Endodermal cell (in vitro differentiated cells): ENCODE measurements around the gene COP1. TPM values are rescaled to one million over a fixed set of nuclear protein-coding genes. Genes with fewer than 3 reads are reported as not detected.
A peak's percentile ranks its signal among the peaks of the same experiment; 100 is the strongest.

Experiments used
- DNase-seq: peaks from one replicate; pipeline ENCODE4 v3.0.0-alpha.2; 2017
- H3K27ac ChIP-seq: 2 replicates; pipeline ENCODE4 v1.5.1; 2013; ENCODE audit warnings: mild to moderate bottlenecking, low read depth, low read length, moderate library complexity
- H3K27me3 ChIP-seq: 2 replicates; pipeline ENCODE4 v1.6.1; 2013; ENCODE audit warnings: mild to moderate bottlenecking, low read length, moderate library complexity; ENCODE audit not compliant: insufficient read depth, control insufficient read depth, poor library complexity, severe bottlenecking
- H3K36me3 ChIP-seq: 2 replicates; pipeline ENCODE4 v1.7.0; 2013; ENCODE audit warnings: mild to moderate bottlenecking, low read length, moderate library complexity; ENCODE audit not compliant: control insufficient read depth, insufficient read depth
- H3K4me1 ChIP-seq: one replicate; pipeline ENCODE4 v1.7.0; 2013; ENCODE audit warnings: low read length; ENCODE audit not compliant: control insufficient read depth, insufficient read depth
- H3K4me3 ChIP-seq: 2 replicates; pipeline ENCODE4 v1.5.1; 2013; ENCODE audit warnings: mild to moderate bottlenecking, low read length, moderate library complexity
- H3K9ac ChIP-seq: 2 replicates; pipeline ENCODE4 v1.6.1; 2013; ENCODE audit warnings: mild to moderate bottlenecking, low read length, moderate library complexity; ENCODE audit not compliant: poor library complexity, severe bottlenecking; ENCODE audit errors: extremely low read depth
- H3K9me3 ChIP-seq: 2 replicates; pipeline ENCODE4 v1.6.1; 2013; ENCODE audit warnings: mild to moderate bottlenecking, low read length, moderate library complexity; ENCODE audit not compliant: control insufficient read depth
- H3K27ac Mint-ChIP-seq: 2 replicates; pipeline ENCODE4 v1.8.0; 2020; ENCODE audit warnings: mixed read lengths
- H3K27me3 Mint-ChIP-seq: 2 replicates; pipeline ENCODE4 v1.8.0; 2021; ENCODE audit warnings: mild to moderate bottlenecking, mixed read lengths; ENCODE audit not compliant: insufficient read depth
- H3K36me3 Mint-ChIP-seq: 2 replicates; pipeline ENCODE4 v1.8.0; 2020; ENCODE audit warnings: low read depth, mixed read lengths
- H3K4me1 Mint-ChIP-seq: 2 replicates; pipeline ENCODE4 v1.8.0; 2020; ENCODE audit warnings: mixed read lengths
- H3K4me3 Mint-ChIP-seq: 2 replicates; pipeline ENCODE4 v1.8.0; 2020; ENCODE audit warnings: mild to moderate bottlenecking, moderate library complexity, mixed read lengths
- H3K9me3 Mint-ChIP-seq: 2 replicates; pipeline ENCODE4 v1.8.0; 2020; ENCODE audit warnings: mild to moderate bottlenecking, mixed read lengths
- CTCF ChIP-seq: fragments of 200-600 bp; sonication (generic); conservative IDR thresholded peaks from 2 replicates; pipeline ENCODE4 v1.5.0; 2021; ENCODE audit warnings: antibody characterized with exemption, mild to moderate bottlenecking
- WGBS, 2 experiments: methylation state at CpG; one replicate each; pipeline versions ENCODE4 v1.1.5 to v1.1.7; 2013; ENCODE audit warnings: missing lambda C conversion rate in 2 of 2, mixed read lengths in 1 of 2; ENCODE audit not compliant: insufficient coverage in 1 of 2, insufficient read length in 1 of 2; 5-methylcytosine and 5-hydroxymethylcytosine counted together
- total RNA-seq, 2 donors: library from RNA; stranded (reverse); fragmentation: NEBNext Ultra II Directional in 1 of 2; extraction: Animal tissue kit (Norgen Biotek cat#: 25700) in 1 of 2; gene quantifications; 2 replicates in 1 of 2; 3 replicates in 1 of 2; pipeline ENCODE4 v1.2.1, GENCODE V29; 2021

The COP1 gene
- total RNA-seq, 2 donors from 2014 or later, result 70.1 to 70.6 TPM

GRCh38 chr1:175981128-175981527 is 226.0 kb downstream of the COP1 start:
- no peaks in the 10 kb centered on the region for H3K4me1 ChIP-seq
- peaks cover 58% of the 10 kb centered on the region for H3K36me3 ChIP-seq
- no peak overlapping the region for H3K27ac ChIP-seq
- TF ChIP-seq CTCF, result no peak
- peaks cover 2% of the 10 kb centered on the region for H3K27me3 Mint-ChIP-seq
- H3K4me3 ChIP-seq, result peak overlapping the region; percentile 27
- H3K4me3 Mint-ChIP-seq, result no peak overlapping the region
- no peak for DNase-seq
- H3K27me3 ChIP-seq, result no peaks in the 10 kb centered on the region
- H3K27ac Mint-ChIP-seq, result no peak overlapping the region
- peaks cover 44% of the 10 kb centered on the region for H3K9me3 Mint-ChIP-seq
- H3K9me3 ChIP-seq, result peaks cover 52% of the 10 kb centered on the region
- no peak overlapping the region for H3K9ac ChIP-seq
- H3K4me1 Mint-ChIP-seq, result no peaks in the 10 kb centered on the region
- peaks cover 58% of the 10 kb centered on the region for H3K36me3 Mint-ChIP-seq

- no peak overlapping the region for H3K9ac ChIP-seq
- no peak overlapping the region for H3K4me3 Mint-ChIP-seq
Measured at GRCh38 chr1:175978926-175979325, 228.2 kb downstream of the COP1 start.

GRCh38 chr1:175978476-175978875 is 228.6 kb downstream of the COP1 start:
- peaks cover 1% of the 10 kb centered on the region for H3K27me3 Mint-ChIP-seq
- Histone ChIP-seq H3K9ac (no peak overlapping the region), H3K4me1 (no peaks in the 10 kb centered on the region), H3K27me3 (no peaks in the 10 kb centered on the region), H3K27ac (no peak overlapping the region), H3K36me3 (peaks cover 48% of the 10 kb centered on the region), H3K4me3 (no peak overlapping the region), H3K9me3 (peaks cover 30% of the 10 kb centered on the region)
- no peak for TF ChIP-seq CTCF
- WGBS, 2 experiments, result 100% methylated on average over 1 of the region's 1 CpG; no CpG with 5 or more reads in 1 of the 2 experiments
- peaks cover 2% of the 10 kb centered on the region for H3K4me1 Mint-ChIP-seq
- H3K9me3 Mint-ChIP-seq, result peaks cover 23% of the 10 kb centered on the region
- no peak for DNase-seq
- H3K36me3 Mint-ChIP-seq, result peaks cover 44% of the 10 kb centered on the region
- H3K4me3 Mint-ChIP-seq, result no peak overlapping the region
- no peak overlapping the region for H3K27ac Mint-ChIP-seq

More at GRCh38 chr1:175978926-175979325, 228.2 kb downstream of the COP1 start:
- Histone ChIP-seq H3K36me3 (peaks cover 48% of the 10 kb centered on the region), H3K27ac (no peak overlapping the region), H3K4me1 (no peaks in the 10 kb centered on the region), H3K27me3 (no peaks in the 10 kb centered on the region), H3K9me3 (peaks cover 34% of the 10 kb centered on the region), H3K4me3 (no peak overlapping the region)
- 88% methylated on average over 1 of the region's 1 CpG; no CpG with 5 or more reads in 1 of the 2 experiments for WGBS, 2 experiments
- peaks cover 2% of the 10 kb centered on the region for H3K27me3 Mint-ChIP-seq
- DNase-seq, result no peak
- H3K9me3 Mint-ChIP-seq, result peaks cover 27% of the 10 kb centered on the region
- H3K27ac Mint-ChIP-seq, result no peak overlapping the region
- no peak for TF ChIP-seq CTCF
- peaks cover 2% of the 10 kb centered on the region for H3K4me1 Mint-ChIP-seq
- H3K36me3 Mint-ChIP-seq, result peaks cover 44% of the 10 kb centered on the region
